ENCODE measurements around the gene BIRC2. TPM values are rescaled to one million over a fixed set of nuclear protein-coding genes. Genes with fewer than 3 reads are reported as not detected.

BIRC2 gene
- total and polyA plus RNA-seq, 10 of the 15 experiments (the other 5 are each of a cell fraction or from before 2014, with no cell fraction given) = 13.8 to 75.8 (median 26.5) TPM

DNA sequence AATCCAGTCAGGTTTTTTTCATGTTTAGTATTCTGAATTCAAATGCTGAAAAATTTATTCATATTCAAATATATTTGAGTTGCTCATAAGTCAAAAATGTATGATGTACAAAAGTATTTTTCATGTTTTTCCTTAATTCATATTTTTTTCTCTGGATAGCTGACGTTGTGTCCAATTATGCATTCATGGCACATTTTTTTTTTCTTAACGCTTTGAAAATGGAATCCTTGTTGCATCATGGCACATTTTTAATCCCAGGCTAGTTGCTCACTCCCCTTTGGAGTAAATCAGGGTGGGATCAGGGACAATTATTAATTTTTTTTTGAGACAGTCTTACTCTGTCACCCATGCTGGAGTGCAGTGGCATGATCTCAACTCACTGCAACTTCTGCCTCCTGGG, 15.7 kb upstream of the BIRC2 start (continued):
- TF ChIP-seq, protein P1, sequence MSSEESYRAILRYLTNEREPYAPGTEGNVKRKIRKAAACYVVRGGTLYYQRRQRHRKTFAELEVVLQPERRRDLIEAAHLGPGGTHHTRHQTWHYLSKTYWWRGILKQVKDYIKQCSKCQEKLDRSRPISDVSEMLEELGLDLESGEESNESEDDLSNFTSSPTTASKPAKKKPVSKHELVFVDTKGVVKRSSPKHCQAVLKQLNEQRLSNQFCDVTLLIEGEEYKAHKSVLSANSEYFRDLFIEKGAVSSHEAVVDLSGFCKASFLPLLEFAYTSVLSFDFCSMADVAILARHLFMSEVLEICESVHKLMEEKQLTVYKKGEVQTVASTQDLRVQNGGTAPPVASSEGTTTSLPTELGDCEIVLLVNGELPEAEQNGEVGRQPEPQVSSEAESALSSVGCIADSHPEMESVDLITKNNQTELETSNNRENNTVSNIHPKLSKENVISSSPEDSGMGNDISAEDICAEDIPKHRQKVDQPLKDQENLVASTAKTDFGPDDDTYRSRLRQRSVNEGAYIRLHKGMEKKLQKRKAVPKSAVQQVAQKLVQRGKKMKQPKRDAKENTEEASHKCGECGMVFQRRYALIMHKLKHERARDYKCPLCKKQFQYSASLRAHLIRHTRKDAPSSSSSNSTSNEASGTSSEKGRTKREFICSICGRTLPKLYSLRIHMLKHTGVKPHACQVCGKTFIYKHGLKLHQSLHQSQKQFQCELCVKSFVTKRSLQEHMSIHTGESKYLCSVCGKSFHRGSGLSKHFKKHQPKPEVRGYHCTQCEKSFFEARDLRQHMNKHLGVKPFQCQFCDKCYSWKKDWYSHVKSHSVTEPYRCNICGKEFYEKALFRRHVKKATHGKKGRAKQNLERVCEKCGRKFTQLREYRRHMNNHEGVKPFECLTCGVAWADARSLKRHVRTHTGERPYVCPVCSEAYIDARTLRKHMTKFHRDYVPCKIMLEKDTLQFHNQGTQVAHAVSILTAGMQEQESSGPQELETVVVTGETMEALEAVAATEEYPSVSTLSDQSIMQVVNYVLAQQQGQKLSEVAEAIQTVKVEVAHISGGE (CRISPR knock-in tag; IDR thresholded peaks at IDR 0.05) = no peak
- no peak for TF ChIP-seq CHD1 (IDR thresholded peaks at IDR 0.05; ENCODE audit: low read depth, low read length)
- TF ChIP-seq HDAC6 (IDR thresholded peaks at IDR 0.05; ENCODE audit: unreplicated experiment) = no peak
- no peak for TF ChIP-seq IKZF2 (IDR thresholded peaks at IDR 0.05)
- TF ChIP-seq PAX8 (IDR thresholded peaks at IDR 0.05) = no peak
- TF ChIP-seq PAX5 (IDR thresholded peaks at IDR 0.05; ENCODE audit: borderline replicate concordance, low read depth, low read length) = no peak
- TF ChIP-seq RAD21 (IDR thresholded peaks at IDR 0.05; ENCODE audit: insufficient read depth, low read depth, low read length) = no peak
- TF ChIP-seq BRCA1 (IDR thresholded peaks at IDR 0.05; ENCODE audit: low read depth, low read length) = no peak
- no peak for TF ChIP-seq ZBTB33 (IDR thresholded peaks at IDR 0.05)
- TF ChIP-seq EGR1 (IDR thresholded peaks at IDR 0.05; ENCODE audit: borderline replicate concordance in 1 of 2, low read depth in 2 of 2, low read length in 2 of 2) = no peak

Measured in GM12878 (cell line).